22Rv1 (cell line): Measurements from ENCODE around the gene TOB1.

Experiments
- H3K27ac ChIP-seq: fragments of 450-650 bp; 2 replicates; pipeline ENCODE4 v1.5.1; 2017
- ZFX ChIP-seq: fragments of 450-650 bp; IDR thresholded peaks from 2 replicates; pipeline ENCODE4 v1.6.1; 2017; ENCODE audit warnings: antibody characterized with exemption, borderline replicate concordance
- TF ChIP-seq, protein P1 (sequence below): fragments of 450-650 bp; IDR thresholded peaks from 2 replicates; pipeline ENCODE4 v1.5.1; 2017; ENCODE audit warnings: mild to moderate bottlenecking

The TOB1 gene

DNA sequence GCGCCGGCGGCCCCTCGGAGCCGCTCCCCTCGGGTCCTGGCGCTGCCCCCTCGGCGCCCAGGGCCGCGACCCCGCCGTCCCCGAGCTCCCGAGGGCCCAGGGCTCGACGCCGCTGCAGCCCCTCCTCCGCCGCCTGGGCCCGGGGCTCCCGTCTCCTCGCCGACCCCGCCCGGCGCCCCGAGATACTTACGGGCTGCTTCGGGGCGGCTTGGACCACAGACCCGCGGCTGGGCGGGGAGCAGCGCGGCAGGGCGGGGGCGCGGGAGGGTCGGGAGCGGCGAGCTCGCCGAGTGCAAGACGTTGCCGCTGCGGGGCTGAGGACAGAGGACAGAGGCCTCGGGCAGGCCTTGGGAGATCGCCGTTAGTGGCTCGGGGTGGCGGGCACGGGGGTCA lies 290 bp downstream of the TOB1 start:
- H3K27ac ChIP-seq = peak overlapping the region; percentile 100
- TF ChIP-seq, protein P1, sequence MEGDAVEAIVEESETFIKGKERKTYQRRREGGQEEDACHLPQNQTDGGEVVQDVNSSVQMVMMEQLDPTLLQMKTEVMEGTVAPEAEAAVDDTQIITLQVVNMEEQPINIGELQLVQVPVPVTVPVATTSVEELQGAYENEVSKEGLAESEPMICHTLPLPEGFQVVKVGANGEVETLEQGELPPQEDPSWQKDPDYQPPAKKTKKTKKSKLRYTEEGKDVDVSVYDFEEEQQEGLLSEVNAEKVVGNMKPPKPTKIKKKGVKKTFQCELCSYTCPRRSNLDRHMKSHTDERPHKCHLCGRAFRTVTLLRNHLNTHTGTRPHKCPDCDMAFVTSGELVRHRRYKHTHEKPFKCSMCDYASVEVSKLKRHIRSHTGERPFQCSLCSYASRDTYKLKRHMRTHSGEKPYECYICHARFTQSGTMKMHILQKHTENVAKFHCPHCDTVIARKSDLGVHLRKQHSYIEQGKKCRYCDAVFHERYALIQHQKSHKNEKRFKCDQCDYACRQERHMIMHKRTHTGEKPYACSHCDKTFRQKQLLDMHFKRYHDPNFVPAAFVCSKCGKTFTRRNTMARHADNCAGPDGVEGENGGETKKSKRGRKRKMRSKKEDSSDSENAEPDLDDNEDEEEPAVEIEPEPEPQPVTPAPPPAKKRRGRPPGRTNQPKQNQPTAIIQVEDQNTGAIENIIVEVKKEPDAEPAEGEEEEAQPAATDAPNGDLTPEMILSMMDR = no peak
- no peak for TF ChIP-seq ZFX

DNA sequence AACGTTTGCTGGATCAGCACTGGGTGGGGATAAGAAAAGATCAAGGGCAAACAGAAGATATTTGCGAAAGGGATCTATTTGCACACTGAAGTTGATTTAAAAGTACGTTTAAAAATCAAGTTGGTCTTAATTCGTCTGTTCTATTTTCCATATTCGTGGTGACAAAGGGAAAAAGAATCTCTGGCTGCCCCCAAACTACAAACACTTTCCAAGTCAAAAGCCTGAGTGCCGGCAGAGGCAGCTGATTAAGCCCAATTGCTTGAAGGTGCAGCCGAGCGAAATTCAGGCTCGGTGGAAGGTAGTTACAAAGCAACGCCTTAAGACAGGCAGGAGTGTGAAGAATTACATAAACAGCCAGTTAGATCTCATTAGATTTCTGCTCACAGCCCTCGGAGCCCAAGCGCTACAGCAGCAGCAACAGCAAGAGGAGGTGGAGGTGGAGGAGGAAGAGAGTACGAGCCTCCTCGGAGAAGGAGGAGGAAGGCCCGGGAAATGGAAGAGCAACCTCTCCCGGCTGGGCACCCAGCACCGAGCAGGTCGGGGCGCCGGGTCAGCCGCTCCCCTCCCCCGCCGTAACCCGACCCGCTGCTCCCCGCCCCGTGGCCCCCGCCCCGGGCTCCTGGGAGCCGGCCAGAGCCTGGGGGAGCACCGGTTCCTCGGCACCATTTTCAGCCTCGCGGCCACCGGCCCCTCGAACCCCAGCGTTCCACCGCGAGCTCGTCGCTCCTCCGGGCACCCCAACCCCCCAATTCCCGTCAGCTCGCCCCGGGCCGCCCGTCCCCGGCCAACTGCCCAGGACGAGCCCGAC lies 890 bp downstream of the TOB1 start:
- TF ChIP-seq, protein P1 = no peak
- TF ChIP-seq ZFX = no peak
- H3K27ac ChIP-seq = peak overlapping the region; percentile 100

DNA sequence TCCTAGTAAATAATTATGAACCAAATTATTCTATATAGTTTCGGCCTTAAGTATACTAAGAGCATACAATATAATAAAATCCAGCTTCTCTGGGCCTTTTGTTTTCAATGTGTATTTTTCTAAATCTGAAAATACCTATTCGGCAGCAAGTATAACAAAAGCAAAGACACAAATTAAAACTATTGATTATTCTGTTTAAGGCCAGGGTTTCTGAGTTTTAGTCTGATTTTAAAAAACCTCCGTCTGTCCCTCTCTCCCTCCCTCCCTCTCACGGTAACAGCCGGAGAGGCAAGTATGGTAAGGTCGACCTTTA lies 1.5 kb downstream of the TOB1 start:
- peak overlapping the region; percentile 100 for H3K27ac ChIP-seq
- TF ChIP-seq ZFX = no peak
- TF ChIP-seq, protein P1 = no peak

DNA sequence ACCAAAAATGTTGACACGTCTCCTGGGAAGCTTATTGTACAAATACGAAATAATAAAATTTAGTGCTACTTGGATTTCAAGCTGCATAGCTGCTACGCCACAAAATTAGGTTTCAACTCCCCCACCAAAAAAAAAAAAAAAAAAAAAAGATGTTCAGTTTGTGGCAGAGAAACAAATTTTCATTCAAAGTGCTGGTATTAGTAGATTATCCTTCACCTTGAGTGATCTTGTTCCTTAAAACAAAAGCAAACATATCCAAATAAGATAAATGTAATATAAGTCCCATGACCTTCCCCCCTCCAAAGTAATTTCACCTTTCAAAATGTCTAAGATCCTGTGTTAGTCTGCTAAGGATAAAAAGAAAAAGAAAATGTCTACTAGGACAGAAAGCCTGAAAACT lies 2.2 kb downstream of the TOB1 start:
- no peak for TF ChIP-seq ZFX
- TF ChIP-seq, protein P1 = no peak
- H3K27ac ChIP-seq = peak overlapping the region; percentile 100

DNA sequence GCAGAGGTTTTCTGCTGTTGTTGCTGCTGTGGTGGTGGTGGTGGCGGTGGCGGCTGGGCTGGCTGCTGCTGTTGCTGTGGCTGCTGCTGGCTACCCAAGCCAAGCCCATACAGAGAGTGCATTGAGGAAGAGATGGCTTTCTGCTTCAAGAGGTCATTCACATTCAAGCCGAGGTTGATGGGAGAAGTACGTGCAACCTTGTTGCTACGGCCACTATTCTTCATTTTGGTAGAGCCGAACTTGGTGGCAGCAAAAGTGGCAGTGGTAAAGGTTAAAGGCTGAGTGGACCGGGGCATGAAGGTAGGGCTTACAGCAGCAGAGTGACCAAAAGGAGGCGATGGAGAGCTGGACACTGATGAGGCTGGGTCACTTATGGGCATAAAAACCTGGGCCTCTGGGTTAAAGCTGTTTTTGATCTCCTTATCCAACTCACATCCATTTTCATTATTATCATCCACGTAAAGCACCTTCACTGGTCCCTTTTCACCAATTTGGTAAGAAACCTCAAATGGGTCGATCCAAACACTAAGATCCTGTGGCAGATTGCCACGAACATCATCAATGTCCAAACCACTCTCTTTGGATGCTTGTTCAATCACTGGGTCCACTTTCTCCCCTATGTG lies 2.8 kb downstream of the TOB1 start:
- peak overlapping the region; percentile 100 for H3K27ac ChIP-seq
- TF ChIP-seq, protein P1 = peak; percentile 74
- TF ChIP-seq ZFX = no peak

DNA sequence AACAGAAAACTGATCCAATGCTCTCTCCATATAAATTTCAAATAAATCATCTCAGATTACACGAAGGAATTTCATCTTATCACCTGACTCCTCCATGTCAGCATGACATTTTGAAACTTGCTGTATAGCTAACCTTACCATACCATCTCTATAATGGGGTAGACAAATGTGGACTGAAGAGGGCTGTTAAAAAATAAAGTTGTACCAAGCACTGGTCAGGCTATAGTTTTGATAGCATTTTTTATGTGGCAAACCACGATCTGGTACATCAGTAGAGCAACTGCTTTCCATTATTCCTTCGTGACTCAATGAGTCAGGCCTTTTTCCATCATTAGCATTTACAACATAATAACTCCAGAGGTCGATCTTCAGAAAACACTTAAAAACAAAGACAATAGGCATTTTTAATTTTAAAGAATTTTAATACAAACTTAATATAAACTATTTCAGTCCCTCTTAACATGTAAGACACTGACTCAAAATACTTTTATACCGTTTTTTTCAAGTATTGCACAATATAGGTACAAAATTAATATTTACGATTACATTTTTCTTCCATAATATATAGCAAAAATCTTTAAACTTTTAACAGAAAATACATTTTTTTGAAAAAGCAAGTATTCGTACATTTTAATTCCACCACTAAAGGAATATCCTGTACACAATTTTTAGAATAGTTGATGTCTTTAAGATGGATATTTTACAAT lies 4.2 kb downstream of the TOB1 start:
- no peak for TF ChIP-seq ZFX
- TF ChIP-seq, protein P1 = no peak
- H3K27ac ChIP-seq = peak overlapping the region; percentile 100

DNA sequence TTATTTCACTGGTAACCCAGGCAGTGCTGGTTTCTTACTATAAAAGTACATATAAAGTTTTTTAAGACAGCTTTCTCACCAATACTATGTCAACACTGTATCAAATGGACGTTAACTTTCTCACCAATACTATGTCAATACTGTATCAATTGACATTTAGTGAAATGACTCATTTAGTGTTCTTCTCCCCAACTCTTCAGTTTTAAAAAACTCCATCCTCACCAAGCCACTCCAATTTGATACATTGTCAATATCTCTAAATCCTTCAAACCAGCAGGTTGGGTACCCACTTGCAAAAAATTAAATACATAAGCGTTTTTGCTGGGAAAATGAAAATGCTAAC lies 4.8 kb downstream of the TOB1 start:
- TF ChIP-seq, protein P1 = no peak
- no peak for TF ChIP-seq ZFX
- H3K27ac ChIP-seq = peak overlapping the region; percentile 100

DNA sequence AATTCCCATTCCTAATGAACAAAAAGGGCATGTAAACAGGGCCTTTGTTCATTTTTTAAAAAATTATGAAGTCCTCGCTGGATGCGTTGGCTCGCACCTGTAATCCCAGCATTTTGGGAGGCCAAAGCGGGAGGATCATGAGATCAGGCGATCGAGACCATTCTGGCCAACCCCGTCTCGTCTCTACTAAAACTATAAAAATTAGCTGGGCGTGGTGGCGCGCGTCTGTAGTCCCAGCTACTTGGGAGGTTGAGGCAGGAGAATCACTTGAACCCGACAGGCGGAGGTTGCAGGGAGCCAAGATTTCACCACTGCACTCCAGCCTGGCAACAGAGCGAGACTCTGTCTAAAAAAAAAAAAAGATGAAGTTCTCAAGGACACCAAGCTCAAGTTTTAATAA lies 6.4 kb downstream of the TOB1 start:
- H3K27ac ChIP-seq = peak overlapping the region; percentile 100
